Forelimb muscle (tissue), 1 donor: ENCODE measurements around the gene CDC42BPA. TPM values are rescaled to one million over a fixed set of nuclear protein-coding genes. Genes with fewer than 3 reads are reported as not detected.
"Not testable (repeated sequence)": the region's sequence is repeated elsewhere in the genome, so short reads cannot be mapped to it uniquely, and the experiment has no call there.

Source experiments
- DNase-seq: peaks from one replicate; pipeline ENCODE4 v3.0.0-alpha.2; 2013; ENCODE audit warnings: low read depth
- polyA plus RNA-seq: library from polyadenylated mRNA; unstranded; fragments of 120-200 nt; gene quantifications from one replicate; pipeline ENCODE4 v1.2.1, GENCODE V29; 2013; ENCODE audit not compliant: insufficient read length

Gene CDC42BPA
- polyA plus RNA-seq, 1 donor, result 25.6 TPM

DNA sequence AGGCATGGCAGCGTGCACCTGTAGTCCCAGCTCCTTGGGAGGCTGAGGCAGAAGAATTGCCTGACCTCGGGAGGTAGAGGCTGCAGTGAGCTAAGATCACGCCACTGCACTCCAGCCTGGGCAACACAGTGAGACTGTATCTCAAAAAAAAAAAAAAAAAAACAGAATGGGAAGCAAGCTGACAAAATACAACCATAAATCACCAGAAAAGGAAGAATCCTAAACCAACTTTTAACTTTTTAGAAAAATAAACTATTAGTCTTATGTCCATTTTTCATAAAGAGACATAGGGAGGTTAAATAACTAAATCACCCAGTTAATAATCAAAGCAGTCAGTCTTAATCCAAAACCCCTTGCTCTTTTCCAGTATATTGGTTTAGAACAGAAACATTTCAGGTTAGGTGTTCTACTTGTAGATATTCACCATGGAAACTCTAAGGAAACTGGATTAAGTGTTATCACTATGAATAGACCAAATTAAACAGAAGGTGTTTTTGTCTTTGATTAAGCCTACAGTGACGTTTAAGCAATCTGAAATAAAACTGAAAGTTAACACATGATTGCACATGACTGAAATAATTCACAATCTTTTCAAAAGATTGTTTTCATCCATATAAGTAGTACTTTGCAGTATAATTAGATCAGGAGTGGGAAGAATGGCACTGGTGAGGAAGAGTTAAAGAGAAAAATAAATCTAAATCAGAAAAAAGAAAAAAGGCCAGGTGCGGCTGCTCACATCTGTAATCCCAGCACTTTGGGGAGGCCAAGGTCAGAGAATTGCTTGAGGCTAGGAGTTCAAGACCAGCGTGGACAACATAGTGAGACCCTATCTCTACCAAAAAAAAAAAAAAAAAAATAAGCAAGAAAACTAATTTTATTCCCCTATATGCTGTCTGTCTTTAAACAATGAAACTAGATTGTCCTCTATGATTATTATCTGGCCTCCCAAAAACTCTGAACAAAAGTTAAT, 9.6 kb downstream of the CDC42BPA start:
- DNase-seq, result no peak

DNA sequence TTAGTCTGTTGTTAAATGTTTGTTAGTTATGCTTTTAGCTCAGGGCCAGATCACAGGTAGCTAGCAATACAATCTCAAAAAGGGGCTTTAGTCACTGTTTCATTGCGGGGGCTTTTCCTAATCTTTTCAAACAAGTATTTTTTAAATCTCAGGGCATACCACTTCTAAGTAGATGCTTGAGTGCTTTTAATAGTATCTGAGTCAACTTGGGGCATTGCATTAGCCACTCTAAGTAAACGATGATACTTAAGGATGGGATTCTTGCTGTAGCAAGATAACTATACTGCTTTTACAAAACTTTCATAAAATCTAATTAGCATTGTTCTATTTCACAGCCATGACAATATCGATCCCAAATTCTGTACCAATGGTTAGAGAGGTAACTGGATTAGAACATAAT, 11.6 kb downstream of the CDC42BPA start:
- DNase-seq, result no peak

DNA sequence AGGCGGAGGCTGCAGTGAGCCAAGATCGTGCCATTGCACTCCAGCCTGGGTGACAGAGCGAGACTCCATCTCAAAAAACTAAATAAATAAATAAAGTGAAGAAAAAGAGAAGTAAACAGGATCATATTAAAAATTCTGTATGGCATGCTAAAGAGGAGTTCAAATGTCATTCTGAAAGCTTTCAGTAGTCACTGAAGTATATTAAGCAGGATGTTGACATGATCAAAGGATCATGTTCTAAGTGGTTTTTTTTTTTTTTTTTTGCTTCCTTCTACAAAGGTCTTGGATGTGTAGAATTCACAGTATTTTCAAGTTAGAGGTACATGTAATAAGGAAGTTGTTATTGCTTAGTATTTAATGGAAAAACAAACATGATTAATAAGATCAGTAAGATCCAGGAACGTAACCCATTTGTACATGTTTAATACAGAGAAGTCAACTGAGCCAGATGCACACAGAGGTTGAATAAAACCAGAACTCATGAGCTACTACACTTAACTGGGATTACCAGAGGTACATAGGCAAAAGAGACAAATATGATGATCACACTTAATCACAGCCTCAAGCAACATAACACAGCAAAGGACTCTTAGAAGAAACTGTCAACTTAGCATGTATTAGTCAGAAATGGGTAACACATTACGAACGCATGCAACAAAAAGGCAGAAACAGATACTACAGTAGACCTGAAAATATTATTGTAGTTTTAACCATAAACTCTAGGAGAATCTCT, 12.2 kb downstream of the CDC42BPA start:
- DNase-seq, result no peak

DNA sequence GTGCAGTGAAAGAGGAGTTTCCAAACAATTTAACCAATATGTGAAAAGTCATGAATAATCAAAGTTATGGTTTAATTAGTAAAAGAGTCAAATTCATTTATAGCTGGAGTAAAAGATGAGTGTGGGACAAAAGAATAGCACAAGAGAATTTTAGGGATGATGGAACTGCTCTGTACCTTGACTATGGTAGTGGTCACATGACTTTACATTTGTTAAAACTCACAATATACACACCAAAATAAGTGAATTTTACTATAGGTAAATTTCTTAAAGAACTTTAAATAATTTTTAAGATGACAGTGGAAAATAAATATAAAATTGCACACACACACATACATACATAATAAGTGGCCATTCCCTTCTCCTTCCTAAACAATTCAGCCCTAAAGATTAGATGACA, 13.6 kb downstream of the CDC42BPA start:
- no peak for DNase-seq

DNA sequence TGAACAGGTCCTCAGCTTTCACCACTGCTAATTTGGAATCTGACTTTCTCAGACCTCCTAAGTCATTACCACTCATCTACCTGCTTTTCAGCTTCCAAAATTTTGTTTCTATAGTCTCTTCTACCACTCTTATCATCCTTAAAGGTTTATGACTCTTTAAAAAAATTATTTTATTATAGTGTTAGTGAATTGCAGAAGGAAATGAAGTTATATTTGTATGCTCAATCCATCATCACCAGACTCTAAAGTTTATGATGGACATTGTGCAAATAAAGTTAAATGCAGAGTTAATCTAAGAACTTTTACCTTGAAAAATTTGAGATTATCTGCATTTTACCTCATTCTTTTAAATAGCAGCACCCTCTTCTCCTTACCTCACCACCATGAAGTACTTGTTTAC, 14.6 kb downstream of the CDC42BPA start:
- DNase-seq, result no peak

DNA sequence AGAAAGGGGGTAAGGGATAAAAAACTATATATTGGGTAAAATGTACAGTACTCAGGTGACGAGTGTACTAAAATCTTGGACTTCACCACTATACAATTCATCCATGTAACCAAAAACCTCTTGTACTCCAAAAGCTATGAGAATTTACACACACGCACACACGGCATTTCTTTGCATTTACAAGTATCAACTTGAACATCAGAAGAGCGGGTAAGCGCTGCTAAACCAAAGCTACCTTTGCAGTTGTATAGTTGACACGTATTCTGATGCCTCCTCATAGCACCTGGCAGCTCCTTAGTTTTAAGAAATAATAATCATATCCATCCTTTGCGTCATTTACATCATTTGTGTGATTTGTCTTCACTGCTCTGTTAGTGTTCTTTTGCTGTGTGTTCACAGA, 17.6 kb downstream of the CDC42BPA start:
- no peak for DNase-seq

DNA sequence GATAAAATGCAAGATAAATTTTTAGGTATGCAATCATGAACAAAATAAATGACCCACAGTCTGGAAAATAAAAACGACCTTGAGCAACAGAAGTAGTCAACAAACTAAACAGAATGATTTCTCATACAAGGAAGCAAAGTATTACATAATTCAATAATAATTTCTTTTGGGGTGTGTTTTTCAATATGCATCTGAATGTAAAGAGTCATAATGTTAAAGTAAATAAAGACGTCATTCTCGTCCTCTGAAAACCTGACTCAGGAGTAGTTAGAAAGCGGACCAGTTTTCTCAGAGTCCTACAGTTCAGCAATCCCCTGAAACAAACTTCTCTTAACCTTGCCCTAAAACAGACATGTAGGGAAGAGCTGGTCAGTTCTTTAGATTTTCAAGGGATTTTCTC, 18.6 kb downstream of the CDC42BPA start:
- DNase-seq, result no peak

DNA sequence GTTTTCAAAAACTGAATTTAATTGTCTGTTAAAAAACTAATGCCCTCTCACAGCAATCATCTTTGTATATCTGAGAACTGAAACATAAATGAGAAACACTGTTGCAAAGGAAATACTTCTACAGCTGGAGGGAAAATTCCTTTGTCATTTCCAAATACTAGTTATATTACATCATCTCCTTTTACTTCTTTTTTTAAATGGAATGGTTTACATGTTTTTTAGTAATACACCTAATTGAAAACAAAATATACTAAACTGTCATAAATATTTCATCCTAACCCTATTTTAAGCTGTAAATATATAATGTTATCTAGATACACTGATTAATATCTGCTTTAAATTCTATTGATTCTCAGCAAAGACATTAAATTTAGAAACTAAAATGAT, 19.1 kb downstream of the CDC42BPA start:
- DNase-seq, result no peak

DNA sequence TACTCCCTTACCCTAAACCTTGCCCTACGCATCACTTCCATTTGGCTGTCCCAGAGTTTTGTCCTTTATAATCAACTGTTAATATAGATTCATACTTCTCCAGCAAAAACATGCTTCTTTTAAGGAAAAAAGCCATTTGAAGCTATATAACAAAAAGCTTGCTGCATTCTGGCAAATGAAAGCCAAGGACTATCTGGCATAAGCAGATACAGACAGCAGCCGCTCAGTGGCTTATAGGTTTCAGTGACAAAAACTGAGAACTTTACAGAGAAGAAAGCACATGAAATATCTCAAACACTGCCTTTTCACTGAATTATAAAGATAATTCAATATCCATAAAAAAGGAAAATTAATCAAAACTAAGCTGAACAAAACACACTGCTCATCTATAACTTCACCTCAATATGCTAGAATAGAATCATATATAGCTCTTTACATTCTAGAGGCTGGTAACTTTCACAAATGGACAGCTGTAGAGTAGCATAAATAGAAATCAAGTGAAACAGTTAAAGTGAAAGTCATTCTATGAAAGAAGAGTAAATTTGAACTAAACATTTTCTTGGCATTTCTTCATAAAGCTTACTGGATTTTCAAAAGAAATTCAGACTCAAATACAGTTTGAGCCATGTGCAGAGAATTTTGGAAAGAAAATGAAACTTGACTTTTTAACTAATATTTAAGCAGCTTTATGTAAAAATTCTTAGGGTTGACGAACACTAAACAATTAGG, 19.6 kb downstream of the CDC42BPA start:
- DNase-seq, result no peak

DNA sequence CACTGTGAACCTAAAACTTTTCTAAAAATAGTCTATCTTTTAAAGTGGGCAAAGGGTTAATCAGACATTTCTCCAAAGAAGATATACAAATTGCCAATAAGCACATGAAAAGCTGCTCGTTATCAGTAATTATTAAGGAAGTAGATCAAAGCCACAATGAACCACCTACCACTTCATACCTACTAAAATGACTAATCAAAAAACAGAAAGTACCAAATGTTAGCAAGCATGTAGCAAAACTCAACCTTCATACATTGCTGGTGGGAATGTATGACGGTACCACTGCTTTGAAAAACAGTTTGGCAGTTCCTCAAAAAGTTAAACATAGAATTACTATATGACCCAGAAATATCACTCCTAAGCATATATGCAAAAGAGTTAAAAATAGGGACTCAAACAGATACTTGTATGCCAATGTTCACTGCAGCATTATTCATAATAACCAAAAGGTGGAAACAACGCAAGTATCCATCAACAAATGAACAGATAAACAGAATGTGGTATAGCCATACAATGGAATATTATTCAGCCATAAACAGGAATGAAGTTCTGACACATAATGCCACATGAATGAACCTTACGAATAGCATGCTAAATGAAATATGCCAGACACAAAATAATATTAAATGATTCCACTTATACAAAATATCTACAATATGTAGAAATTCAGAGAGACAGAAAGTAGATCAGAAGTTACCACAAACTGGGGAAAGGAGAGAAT, 21.1 kb downstream of the CDC42BPA start:
- DNase-seq, result no peak

DNA sequence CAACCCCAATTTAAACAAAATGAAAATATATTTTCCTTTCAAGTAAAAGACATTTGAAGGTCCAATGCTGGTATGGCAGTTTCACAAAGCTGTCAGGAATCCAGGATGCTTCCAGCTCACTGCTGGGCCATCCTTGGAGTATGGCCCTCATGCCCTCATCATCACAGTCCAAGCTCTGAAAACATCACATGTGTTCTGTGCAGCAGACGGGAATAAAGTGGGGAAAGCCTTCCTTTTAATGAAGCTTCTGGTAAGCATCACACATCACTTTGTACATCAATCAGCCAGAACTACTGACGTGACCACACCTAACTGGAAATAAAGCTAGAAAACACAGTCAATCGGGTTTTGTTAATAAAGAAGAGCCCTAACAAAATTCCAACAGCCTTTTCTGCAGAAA, 22.7 kb downstream of the CDC42BPA start:
- DNase-seq, result no peak

DNA sequence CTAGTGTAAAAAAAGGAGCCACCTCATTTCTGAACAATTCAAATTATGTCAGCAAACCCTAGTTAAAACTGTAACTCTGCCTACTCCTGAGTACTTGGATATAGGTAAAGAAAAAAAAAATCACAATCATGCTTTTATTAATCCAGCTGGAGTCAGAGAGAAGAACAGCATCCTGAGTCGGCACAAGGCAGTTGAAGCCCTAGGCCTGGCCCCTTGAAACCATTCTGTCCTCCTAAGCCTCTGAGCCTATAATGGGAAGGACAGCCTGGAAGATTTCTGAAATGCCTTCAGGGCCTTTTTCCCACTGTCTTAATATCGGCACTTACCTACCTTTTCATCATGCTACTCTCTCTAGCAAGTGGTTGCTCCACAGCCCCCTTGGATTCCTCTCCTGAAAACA, 32.5 kb downstream of the CDC42BPA start:
- DNase-seq, result no peak

DNA sequence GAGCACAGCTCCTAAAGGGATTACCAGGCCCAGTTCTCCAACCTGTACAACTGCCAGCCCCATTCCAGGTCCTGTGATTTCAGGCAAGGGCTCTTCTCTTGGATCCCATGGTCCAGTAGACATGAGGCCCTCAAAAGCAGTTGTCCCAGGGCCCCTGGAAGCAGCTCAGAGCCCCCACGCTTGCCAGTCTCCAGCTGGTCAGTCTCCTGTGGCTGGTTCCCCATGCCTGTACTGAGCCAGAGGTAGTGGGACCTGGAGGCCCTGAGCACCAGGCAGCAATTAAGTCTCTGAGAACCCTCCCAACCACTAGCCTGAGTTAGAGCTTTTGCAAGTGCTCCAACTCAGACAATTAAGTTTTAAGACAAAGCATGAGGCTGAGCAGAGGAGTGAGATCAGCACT, 36.9 kb downstream of the CDC42BPA start:
- DNase-seq, result no peak

DNA sequence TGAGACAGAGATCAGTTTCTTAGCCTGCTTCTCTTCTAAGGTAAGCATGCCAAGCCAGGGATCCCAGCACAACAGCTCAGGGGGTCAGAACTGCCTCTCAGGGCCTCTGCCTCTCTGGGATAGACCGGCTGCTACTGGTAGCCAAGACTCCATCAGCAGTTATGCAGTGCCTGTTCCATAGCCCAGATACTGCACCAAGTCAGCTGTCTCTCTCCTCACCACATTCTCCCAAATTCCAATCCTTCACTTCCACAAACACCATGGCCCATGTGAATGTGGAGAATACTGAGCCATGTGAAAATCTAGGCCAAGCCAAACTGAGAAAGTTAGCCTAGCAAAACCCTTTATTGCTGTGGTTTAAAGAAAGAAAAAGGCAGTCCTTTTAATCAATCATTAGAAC, 37.5 kb downstream of the CDC42BPA start:
- no peak for DNase-seq

DNA sequence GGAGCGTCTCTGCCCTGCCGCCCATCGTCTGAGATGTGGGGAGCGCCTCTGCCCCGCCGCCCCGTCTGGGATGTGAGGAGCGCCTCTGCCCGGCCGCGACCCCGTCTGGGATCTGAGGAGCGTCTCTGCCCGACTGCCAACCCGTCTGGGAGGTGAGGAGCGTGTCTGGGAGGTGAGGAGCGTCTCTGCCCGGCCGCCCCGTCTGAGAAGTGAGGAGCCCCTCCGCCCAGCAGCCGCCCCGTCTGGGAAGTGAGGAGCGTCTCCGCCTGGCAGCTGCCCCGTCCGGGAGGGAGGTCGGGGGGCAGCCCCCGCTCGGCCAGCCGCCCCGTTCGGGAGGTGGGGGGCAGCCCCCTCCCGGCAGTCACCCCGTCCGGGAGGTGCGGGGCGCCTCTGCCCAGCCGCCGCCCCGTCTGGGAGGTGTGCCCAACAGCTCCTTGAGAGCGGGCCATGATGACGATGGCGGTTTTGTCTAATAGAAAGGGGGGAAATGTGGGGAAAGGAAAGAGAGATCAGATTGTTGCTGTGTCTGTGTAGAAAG, 42.1 kb downstream of the CDC42BPA start:
- not testable (repeated sequence) for DNase-seq

DNA sequence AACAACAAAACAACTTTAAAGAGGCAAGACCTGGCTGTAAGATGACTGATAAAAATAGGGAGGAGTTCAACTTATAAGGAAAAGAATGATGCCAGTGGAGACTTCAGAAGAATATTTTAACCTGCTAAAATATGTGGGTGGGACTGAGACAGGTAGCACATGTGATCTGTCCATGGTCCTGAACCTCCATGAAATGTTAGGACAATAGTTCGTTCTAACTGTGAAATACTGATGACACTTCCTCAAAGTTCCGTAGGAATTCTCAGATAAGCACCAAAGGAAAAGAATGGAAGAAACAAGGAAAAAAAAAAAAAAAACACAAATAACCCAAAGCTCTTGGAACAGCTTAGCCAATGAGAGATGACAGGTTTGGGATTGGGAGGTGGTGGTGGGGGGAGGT, 44.7 kb downstream of the CDC42BPA start:
- DNase-seq, result no peak

DNA sequence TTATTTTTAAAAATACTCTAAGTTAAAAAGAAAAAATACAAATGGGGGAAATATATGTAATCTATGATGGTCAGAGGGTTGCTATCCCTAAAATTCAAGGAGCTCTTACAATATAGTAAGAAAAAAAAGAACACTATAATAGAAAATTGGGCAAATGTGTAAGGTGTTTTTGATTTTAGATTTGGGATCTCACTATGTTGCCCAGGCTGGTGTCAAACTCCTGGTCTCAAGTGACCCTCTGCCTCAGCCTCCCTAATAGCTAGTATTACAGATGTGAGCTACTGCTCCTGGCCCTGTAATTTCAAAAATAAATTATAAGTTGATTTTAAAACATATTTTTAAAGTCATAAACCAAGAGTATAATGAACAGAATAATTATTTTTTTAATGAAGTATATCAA, 45.9 kb downstream of the CDC42BPA start:
- no peak for DNase-seq

DNA sequence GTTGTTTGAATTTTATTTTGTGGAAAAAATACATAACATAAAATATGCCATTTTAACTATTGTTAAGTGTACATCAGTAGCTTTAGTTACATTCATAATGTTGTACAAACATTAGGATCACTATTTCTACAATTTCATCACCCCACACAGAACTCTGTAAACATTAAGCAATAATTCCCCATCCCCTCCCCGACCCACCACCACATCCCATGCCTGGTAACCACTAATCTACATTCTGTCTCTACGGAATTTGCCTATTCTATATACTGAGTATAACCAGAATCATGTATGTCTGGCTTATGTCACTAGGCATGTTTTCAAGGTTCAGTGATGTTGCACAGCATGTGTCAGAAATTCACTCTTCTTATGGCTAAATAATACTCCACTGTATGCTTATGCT, 47.7 kb downstream of the CDC42BPA start:
- DNase-seq, result no peak

DNA sequence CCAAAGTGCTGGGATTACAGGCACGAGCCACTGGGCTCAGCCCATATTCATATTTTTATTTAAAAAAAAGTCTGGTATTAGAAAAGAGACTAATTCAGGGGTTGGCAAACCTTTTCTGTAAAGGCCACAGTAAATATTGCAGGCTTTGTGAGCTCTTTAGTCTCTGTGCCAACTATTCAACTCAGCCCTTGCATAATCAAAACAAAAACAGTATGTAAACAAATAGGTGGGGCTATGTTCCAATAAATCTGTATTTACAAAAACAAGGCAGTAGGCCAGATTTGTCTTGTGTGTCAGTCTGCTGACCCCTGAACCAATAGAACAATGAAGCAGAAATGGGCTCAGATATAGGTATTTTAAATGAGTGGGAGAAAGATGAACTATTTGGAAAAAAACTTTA, 49.3 kb downstream of the CDC42BPA start:
- no peak for DNase-seq

DNA sequence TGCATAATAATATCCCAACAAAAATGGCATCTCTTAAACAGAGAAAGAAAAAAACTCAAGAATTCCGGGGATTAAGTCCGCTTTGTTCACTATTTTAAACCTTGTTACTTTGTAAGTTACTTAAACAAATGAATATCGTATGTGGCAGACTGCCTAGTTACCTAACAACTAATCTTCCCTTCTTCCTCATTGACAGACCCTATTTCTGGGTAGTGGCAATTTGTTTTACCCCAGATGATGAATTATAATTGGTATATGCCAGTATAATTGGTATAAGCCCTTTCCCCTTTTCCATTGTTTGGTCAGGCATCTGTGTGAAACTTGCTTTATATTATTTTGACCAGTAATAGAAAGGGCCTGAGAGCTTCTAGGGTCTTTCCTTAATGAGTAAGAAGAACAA, 52.4 kb downstream of the CDC42BPA start:
- no peak for DNase-seq

DNA sequence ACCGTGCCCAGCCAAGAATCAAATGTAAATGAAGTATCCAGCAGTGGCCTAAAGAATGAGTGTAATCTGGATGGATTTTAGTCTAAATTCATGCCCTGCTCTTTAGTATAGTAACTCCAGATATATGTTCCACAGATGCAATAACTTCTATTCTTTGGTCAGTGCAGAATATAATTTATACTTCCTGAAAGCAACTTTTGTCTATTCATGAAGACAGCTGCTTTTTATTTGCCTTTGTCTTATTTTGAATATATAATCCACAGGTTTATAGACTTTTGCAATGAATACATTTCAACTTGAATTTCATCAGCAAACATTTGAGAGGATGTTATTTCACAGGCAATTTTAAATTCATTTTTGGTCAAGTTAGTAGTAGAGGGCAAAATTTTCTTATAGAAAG, 54.4 kb downstream of the CDC42BPA start:
- DNase-seq, result no peak
